ENCODE data around the gene BRD8.

GRCh38 chr5:138115254-138115653 lies 63.2 kb downstream of the BRD8 start:
- no peak for TF ChIP-seq NFYB (IDR thresholded peaks at IDR 0.05; ENCODE audit: insufficient read depth, low read depth, low read length)
- TF ChIP-seq ZNF622 (IDR thresholded peaks at IDR 0.05), result no peak
- TF ChIP-seq, protein P1, sequence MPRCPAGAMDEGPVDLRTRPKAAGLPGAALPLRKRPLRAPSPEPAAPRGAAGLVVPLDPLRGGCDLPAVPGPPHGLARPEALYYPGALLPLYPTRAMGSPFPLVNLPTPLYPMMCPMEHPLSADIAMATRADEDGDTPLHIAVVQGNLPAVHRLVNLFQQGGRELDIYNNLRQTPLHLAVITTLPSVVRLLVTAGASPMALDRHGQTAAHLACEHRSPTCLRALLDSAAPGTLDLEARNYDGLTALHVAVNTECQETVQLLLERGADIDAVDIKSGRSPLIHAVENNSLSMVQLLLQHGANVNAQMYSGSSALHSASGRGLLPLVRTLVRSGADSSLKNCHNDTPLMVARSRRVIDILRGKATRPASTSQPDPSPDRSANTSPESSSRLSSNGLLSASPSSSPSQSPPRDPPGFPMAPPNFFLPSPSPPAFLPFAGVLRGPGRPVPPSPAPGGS (IDR thresholded peaks at IDR 0.05; ENCODE audit: borderline replicate concordance, insufficient read depth, low read depth, low read length, poor library complexity, severe bottlenecking), result no peak
